H1 (cell line): ENCODE data around the gene SLC6A20. TPM values are rescaled to one million over a fixed set of nuclear protein-coding genes. Genes with fewer than 3 reads are reported as not detected.

Experiments used
- CTCF ChIA-PET: fragments of 300-600 bp; sonication (Branson Sonifier 250); formaldehyde crosslinking; loops from one replicate; lab custom pipeline; 2021; ENCODE audit not compliant: partially characterized antibody; lab: Charles Lee
- POLR2A ChIA-PET: fragments of 300-600 bp; sonication (Branson Sonifier 250); formaldehyde crosslinking; loops from one replicate; lab custom pipeline; 2021; ENCODE audit warnings: inconsistent platforms; ENCODE audit not compliant: partially characterized antibody; lab: Charles Lee
- DNase-seq, 2 experiments: peaks; one replicate each; pipeline versions ENCODE4 v3.0.0 to v3.0.0-alpha.2; 2010 to 2022; ENCODE audit warnings: low spot score in 2 of 2, low read depth in 1 of 2, mixed read lengths in 1 of 2
- FAIRE-seq: peaks from 2 replicates; lab custom pipeline; 2011; peaks lifted over from hg19 to GRCh38; lab: Jason Lieb, UNC
- H2AFZ ChIP-seq: 2 replicates; pipeline ENCODE4 v1.8.1; 2012; ENCODE audit warnings: low read length, inconsistent platforms
- H2AK5ac ChIP-seq: 2 replicates; pipeline ENCODE4 v1.6.1; 2013; ENCODE audit warnings: low read depth, low read length
- H2BK120ac ChIP-seq: replicated peaks from 2 replicates; pipeline ENCODE3; 2013; ENCODE audit warnings: low read depth, low read length, inconsistent platforms
- H2BK12ac ChIP-seq: 2 replicates; pipeline ENCODE4 v1.6.1; 2013; ENCODE audit warnings: low read depth, low read length
- H2BK15ac ChIP-seq: 2 replicates; pipeline ENCODE4 v1.6.1; 2013; ENCODE audit warnings: low read length
- H2BK20ac ChIP-seq: 2 replicates; pipeline ENCODE4 v1.6.1; 2013; ENCODE audit warnings: low read length
- H2BK5ac ChIP-seq: 2 replicates; pipeline ENCODE4 v1.6.1; 2013; ENCODE audit warnings: low read depth, low read length
- H3K14ac ChIP-seq: 2 replicates; pipeline ENCODE4 v1.6.1; 2013; ENCODE audit warnings: inconsistent platforms; ENCODE audit not compliant: insufficient read length
- H3K18ac ChIP-seq: 2 replicates; pipeline ENCODE4 v1.6.1; 2013; ENCODE audit warnings: low read length; ENCODE audit errors: extremely low read depth
- H3K23ac ChIP-seq: 2 replicates; pipeline ENCODE4 v1.6.1; 2013; ENCODE audit warnings: inconsistent platforms; ENCODE audit not compliant: insufficient read length
- H3K23me2 ChIP-seq: 2 replicates; pipeline ENCODE4 v1.6.1; 2013; ENCODE audit warnings: low read depth, low read length
- H3K27ac ChIP-seq: 2 replicates; pipeline ENCODE4 v1.6.1; 2011; ENCODE audit warnings: low read depth, low read length, inconsistent platforms
- H3K27me3 ChIP-seq, 4 experiments: replicated peaks in 1 of 4; 1 replicate in 1 of 4; 2 replicates in 3 of 4; pipeline versions ENCODE4 v1.6.1 to v1.8.1; 2011 to 2013; ENCODE audit warnings: low read length in 3 of 4, mild to moderate bottlenecking in 3 of 4, inconsistent platforms in 2 of 4, mixed read lengths in 2 of 4, moderate library complexity in 1 of 4; ENCODE audit not compliant: control insufficient read depth in 3 of 4, insufficient read depth in 3 of 4; ENCODE audit errors: extremely low read depth in 1 of 4
- H3K36me3 ChIP-seq, 4 experiments: 2 replicates each; pipeline versions ENCODE4 v1.6.1 to v1.8.1; 2011 to 2013; ENCODE audit warnings: mild to moderate bottlenecking in 4 of 4, low read length in 3 of 4, moderate library complexity in 2 of 4, control low read depth in 1 of 4, inconsistent platforms in 1 of 4; ENCODE audit not compliant: insufficient read depth in 4 of 4, control insufficient read depth in 2 of 4
- H3K4ac ChIP-seq: replicated peaks from 2 replicates; pipeline ENCODE3; 2013; ENCODE audit warnings: low read length, low read depth, mixed read lengths, inconsistent platforms; ENCODE audit not compliant: insufficient read length
- H3K4me1 ChIP-seq, 4 experiments: replicated peaks in 1 of 4; 1 replicate in 1 of 4; 2 replicates in 3 of 4; pipeline versions ENCODE4 v1.6.1 to v1.8.1; 2011 to 2013; ENCODE audit warnings: low read length in 3 of 4, inconsistent platforms in 2 of 4, mixed read lengths in 1 of 4; ENCODE audit not compliant: insufficient read depth in 4 of 4, control insufficient read depth in 3 of 4
- H3K4me2 ChIP-seq, 2 experiments: 2 replicates each; pipeline versions ENCODE4 v1.6.1 to v1.8.1; 2011 to 2013; ENCODE audit warnings: low read depth in 2 of 2, low read length in 2 of 2, control low read depth in 1 of 2, inconsistent platforms in 1 of 2, mild to moderate bottlenecking in 1 of 2; ENCODE audit not compliant: insufficient read depth in 1 of 2
- H3K4me3 ChIP-seq, 4 experiments: fragments of 200-600, 300-600 bp in 1 of 4; sonication (generic), shearing (Covaris generic), sonication (Bioruptor Twin) in 1 of 4; 2 replicates each; pipeline versions ENCODE4 v1.5.1 to v1.8.1; 2011 to 2016; ENCODE audit warnings: low read length in 4 of 4, low read depth in 3 of 4, control low read depth in 2 of 4, inconsistent platforms in 2 of 4, mild to moderate bottlenecking in 2 of 4, mixed read lengths in 1 of 4, moderate library complexity in 1 of 4; ENCODE audit not compliant: insufficient read depth in 2 of 4; ENCODE audit errors: extremely low read depth in 1 of 4
- H3K56ac ChIP-seq: replicated peaks from 2 replicates; pipeline ENCODE3; 2013; ENCODE audit warnings: low read depth, mild to moderate bottlenecking, mixed read lengths, low read length, inconsistent platforms; ENCODE audit not compliant: insufficient read length
- H3K79me1 ChIP-seq: 2 replicates; pipeline ENCODE4 v1.6.1; 2013; ENCODE audit warnings: low read depth, low read length, control low read depth
- H3K79me2 ChIP-seq, 2 experiments: 2 replicates each; pipeline versions ENCODE4 v1.6.1 to v1.8.1; 2012 to 2013; ENCODE audit warnings: low read length in 2 of 2, mild to moderate bottlenecking in 2 of 2, inconsistent platforms in 1 of 2; ENCODE audit not compliant: insufficient read depth in 2 of 2, control insufficient read depth in 1 of 2
- H3K9ac ChIP-seq, 4 experiments: replicated peaks in 1 of 4; 1 replicate in 1 of 4; 2 replicates in 3 of 4; pipeline versions ENCODE4 v1.6.1 to v1.8.1; 2011 to 2013; ENCODE audit warnings: low read depth in 3 of 4, low read length in 3 of 4, control low read depth in 2 of 4, mild to moderate bottlenecking in 2 of 4, moderate library complexity in 2 of 4, inconsistent platforms in 1 of 4; ENCODE audit errors: extremely low read depth in 1 of 4
- H3K9me3 ChIP-seq, 2 experiments: 2 replicates each; pipeline versions ENCODE4 v1.6.1 to v1.8.1; 2012 to 2013; ENCODE audit warnings: mild to moderate bottlenecking in 2 of 2, moderate library complexity in 2 of 2, control low read depth in 1 of 2, inconsistent platforms in 1 of 2, low read depth in 1 of 2, low read length in 1 of 2, mixed read lengths in 1 of 2; ENCODE audit not compliant: insufficient read depth in 2 of 2
- H4K20me1 ChIP-seq, 2 experiments: replicated peaks in 1 of 2; 2 replicates each; pipeline versions ENCODE3 to v1.8.1; 2011 to 2013; ENCODE audit warnings: inconsistent platforms in 2 of 2, low read length in 2 of 2, mild to moderate bottlenecking in 1 of 2; ENCODE audit not compliant: insufficient read depth in 2 of 2, control insufficient read depth in 1 of 2
- H4K5ac ChIP-seq: 2 replicates; pipeline ENCODE4 v1.6.1; 2013; ENCODE audit warnings: low read length, low read depth, mixed read lengths, inconsistent platforms; ENCODE audit not compliant: insufficient read length
- H4K8ac ChIP-seq: 2 replicates; pipeline ENCODE4 v1.8.0; 2013; ENCODE audit warnings: mild to moderate bottlenecking, moderate library complexity, low read length, inconsistent platforms; ENCODE audit not compliant: insufficient read depth; ENCODE audit errors: extremely low read depth
- H4K91ac ChIP-seq: replicated peaks from 2 replicates; pipeline ENCODE3; 2013; ENCODE audit warnings: low read length, mixed read lengths, inconsistent platforms; ENCODE audit not compliant: insufficient read length
- CBX8 ChIP-seq: fragments of 300-800, 300-1000 bp; sonication (generic); IDR thresholded peaks from 2 replicates; pipeline ENCODE4 v1.7.1; 2016; ENCODE audit warnings: low read depth, low read length, borderline replicate concordance
- CHD2 ChIP-seq: IDR thresholded peaks from 2 replicates; pipeline ENCODE4 v1.6.1; 2012; ENCODE audit warnings: low read length, improper control_type of control experiment
- CTBP2 ChIP-seq: IDR thresholded peaks from 2 replicates; pipeline ENCODE4 v1.7.0; 2011; ENCODE audit warnings: borderline replicate concordance, mild to moderate bottlenecking, moderate library complexity, mixed read lengths, low read length; ENCODE audit not compliant: insufficient read depth, insufficient read length
- WGBS, 2 experiments: shearing (Covaris generic) in 1 of 2; methylation state at CpG; one replicate each; pipeline versions ENCODE4 v1.1.6 to v1.1.7; 2013 to 2015; ENCODE audit warnings: low lambda C conversion rate in 2 of 2, mixed read lengths in 2 of 2, inconsistent platforms in 1 of 2, low coverage in 1 of 2, missing lambda C conversion rate in 1 of 2; ENCODE audit not compliant: insufficient replicate concordance in 2 of 2, insufficient coverage in 1 of 2, insufficient read length in 1 of 2; ENCODE audit errors: extremely low coverage in 1 of 2, missing lambda C conversion rate in 1 of 2; 5-methylcytosine and 5-hydroxymethylcytosine counted together
- polyA plus RNA-seq, 7 experiments: library from polyadenylated mRNA; depleted of rRNA in 3 of 7; stranded (reverse) in 5 of 7; unstranded in 2 of 7; fragments of >200 nt in 5 of 7; fragments of 200-250 nt in 2 of 7; gene quantifications; 1 replicate in 5 of 7; 2 replicates in 1 of 7; 4 replicates in 1 of 7; pipeline versions ENCODE4 v1.2.1 to v1.2.3, GENCODE V29; 2011 to 2013; ENCODE audit warnings: missing spikeins in 2 of 7, mixed read lengths in 2 of 7
- total RNA-seq: library from RNA; stranded (reverse); fragmentation: NEBNext Ultra II Directional; extraction: Animal tissue kit (Norgen Biotek cat#: 25700); gene quantifications from 2 replicates; pipeline ENCODE4 v1.2.1, GENCODE V29; 2021

The SLC6A20 gene
- total and polyA plus RNA-seq, 2 of the 8 experiments (the other 6 are each of a cell fraction or from before 2014, with no cell fraction given), result 0.05 TPM; not detected in 1

DNA sequence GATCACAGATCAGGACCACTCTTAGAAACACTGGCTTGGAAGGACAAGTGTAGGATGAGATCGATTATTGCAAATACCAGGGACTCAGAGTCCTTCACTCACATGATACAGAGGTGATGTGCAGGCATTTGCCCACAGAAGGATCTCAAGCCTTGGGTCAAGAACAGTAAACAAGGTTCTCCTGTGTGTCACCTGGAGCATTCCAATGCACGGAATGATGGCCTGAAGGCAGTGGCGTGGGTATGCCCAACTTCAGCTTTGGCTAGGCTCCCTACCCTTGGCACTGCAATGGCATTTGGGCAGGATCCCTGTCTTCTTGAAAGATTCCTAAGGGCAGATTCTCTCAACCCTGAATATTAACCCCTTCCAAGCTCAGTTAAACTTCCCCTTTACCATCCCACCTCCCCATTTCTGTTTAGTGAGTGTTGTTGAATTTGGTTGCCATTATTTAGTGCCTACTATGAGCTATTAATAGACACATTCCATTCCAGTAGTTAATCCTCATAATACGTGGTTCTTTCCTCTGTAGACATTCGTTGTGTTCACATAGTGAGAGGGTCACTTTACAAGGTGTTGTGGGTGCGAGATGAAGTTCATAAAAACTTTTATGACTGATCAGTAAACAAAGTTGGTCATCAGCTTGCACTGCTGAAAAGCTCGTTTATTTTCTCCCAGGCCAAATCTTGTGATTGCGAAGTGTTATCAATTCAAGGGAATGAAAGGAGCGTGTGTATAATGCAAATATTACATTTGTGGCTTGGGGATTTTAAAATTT, 46.7 kb upstream of the SLC6A20 start:
- Histone ChIP-seq H3K4me1 (peaks cover 0 to 3% (median 2%) of the 10 kb centered on the region in 4 experiments; a peak in 3 of 7 replicates), H2AK5ac (no peak overlapping the region)
- POLR2A ChIA-PET, result interaction anchor here (1.4 to 1.5 kb wide), 2 partner anchors 9 to 19 kb away, joined by 3 read pairs; no protein-coding TSS in a partner anchor
- TF ChIP-seq CTBP2, result no peak
- no peak for TF ChIP-seq CHD2
- TF ChIP-seq CBX8, result no peak

More for the DNA sequence above, 46.7 kb upstream of the SLC6A20 start:
- H4K91ac ChIP-seq, result no peak overlapping the region
- no peak overlapping the region for H2BK5ac ChIP-seq
- H3K23me2 ChIP-seq, result peaks cover 8% of the 10 kb centered on the region; the same call in 1 of the 2 replicates
- H2BK20ac ChIP-seq, result no peak overlapping the region
- WGBS, 2 experiments, result 81% methylated on average over 9 of the region's 9 CpGs; no CpG with 5 or more reads in 1 of the 2 experiments
- H3K4me2 ChIP-seq, result peak overlapping the region in 1 of 2 experiments; percentile 85; a peak in 1 of 4 replicates
- H3K36me3 ChIP-seq, result no peaks in the 10 kb centered on the region
- no peaks in the 10 kb centered on the region for H3K79me1 ChIP-seq
- H2BK15ac ChIP-seq, result no peak overlapping the region
- no peak overlapping the region for H3K23ac ChIP-seq
- peaks cover 0 to 19% (median 3%) of the 10 kb centered on the region in 4 experiments; a peak in 4 of 7 replicates for H3K27me3 ChIP-seq
- no peak overlapping the region for H3K56ac ChIP-seq
- no peak overlapping the region for H3K9ac ChIP-seq
- CTCF ChIA-PET, result interaction anchor here (0.9 to 3.8 kb wide), 7 partner anchors 7 to 85 kb away, joined by 3 to 18 read pairs (median 4); no protein-coding TSS in a partner anchor
- no peak overlapping the region for H3K14ac ChIP-seq
- no peak overlapping the region for H3K4me3 ChIP-seq
- no peak overlapping the region for H4K8ac ChIP-seq
- no peaks in the 10 kb centered on the region for H3K9me3 ChIP-seq
- no peak overlapping the region for H2AFZ ChIP-seq
- H3K27ac ChIP-seq, result no peak overlapping the region
- FAIRE-seq (no peak), DNase-seq (no peak)
- H3K18ac ChIP-seq, result no peak overlapping the region
- no peaks in the 10 kb centered on the region for H4K20me1 ChIP-seq
- H3K79me2 ChIP-seq, result no peaks in the 10 kb centered on the region
- H2BK12ac ChIP-seq, result no peak overlapping the region
- no peak overlapping the region for H3K4ac ChIP-seq
- H2BK120ac ChIP-seq, result no peak overlapping the region
- H4K5ac ChIP-seq, result no peak overlapping the region
